GM19043 (cell line): Measurements from ENCODE around the gene PDGFRA.
A peak's percentile ranks its signal among the peaks of the same experiment; 100 is the strongest.
"Not testable (repeated sequence)": the region's sequence is repeated elsewhere in the genome, so short reads cannot be mapped to it uniquely, and the experiment has no call there.

Experiments used
- ATAC-seq: cut with Tn5 transposase; IDR thresholded peaks from one replicate; pipeline ENCODE4 v1.9.1; 2021; ENCODE audit warnings: low read depth; ENCODE audit not compliant: unreplicated experiment

The PDGFRA gene

DNA sequence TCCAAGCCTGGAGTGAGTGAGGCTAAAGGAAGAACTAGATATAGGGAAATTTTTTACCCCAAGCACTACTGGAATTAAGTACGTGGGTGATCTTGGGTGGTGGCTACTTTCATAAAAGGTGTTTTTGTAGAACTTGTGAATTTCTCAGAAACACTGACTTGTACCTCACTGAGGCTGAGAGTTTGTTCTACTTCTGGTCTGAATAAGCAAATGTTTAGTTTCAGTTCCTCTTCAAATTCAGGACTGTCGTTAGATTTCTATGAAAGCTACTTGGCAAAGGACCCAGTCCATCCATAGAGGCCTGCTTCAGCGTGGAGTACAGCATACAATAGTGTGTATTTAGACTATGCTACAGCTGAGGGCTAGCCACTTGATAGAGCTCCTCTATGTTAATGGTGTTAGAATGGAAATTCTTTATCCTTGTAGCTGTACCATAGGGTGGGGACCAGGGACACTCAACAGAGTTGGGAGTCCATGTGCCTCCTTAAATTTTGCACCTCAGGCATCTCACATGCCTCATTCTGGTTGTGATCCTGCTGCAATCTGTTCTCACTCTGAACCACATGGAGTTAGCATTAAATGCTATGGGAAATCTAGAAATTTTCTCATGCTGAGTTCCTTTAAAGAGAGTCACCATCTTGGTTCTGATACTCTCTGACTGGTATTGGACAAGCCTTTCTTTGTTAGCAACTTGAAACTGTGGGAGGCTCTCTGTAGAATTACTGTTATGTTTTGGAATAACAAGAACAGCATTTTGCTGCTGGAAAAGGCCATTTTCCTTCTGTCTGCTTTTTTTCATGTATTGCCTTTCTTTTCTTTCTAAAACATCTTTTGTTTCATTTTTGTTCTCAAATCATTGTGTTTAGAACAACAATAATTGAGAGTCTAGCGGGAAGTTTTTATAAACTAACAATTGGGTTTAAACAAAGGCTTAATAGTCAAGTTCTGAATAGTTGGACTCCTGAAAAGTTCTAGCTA, 86.8 kb downstream of the PDGFRA start:
- peak; percentile 96 for ATAC-seq

DNA sequence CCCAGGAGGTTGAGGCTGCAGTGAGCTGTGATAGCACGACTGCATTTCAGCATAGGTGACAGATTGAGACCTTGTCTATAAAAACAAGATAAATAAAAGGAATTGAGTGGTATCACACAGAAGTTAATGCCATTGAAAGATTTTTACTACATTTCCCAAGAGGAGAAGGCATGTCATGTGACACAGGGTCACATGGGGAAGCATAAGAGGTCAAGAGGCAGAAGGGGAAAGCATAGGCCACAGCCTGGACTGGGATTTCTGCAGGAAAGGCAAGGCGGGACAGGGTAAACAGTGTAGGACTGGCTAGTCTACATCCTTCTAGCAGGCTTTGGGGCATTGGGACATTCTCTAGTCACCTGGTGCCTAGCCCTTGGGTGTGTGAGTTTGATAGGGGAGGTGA, 88.6 kb downstream of the PDGFRA start:
- ATAC-seq: no peak

DNA sequence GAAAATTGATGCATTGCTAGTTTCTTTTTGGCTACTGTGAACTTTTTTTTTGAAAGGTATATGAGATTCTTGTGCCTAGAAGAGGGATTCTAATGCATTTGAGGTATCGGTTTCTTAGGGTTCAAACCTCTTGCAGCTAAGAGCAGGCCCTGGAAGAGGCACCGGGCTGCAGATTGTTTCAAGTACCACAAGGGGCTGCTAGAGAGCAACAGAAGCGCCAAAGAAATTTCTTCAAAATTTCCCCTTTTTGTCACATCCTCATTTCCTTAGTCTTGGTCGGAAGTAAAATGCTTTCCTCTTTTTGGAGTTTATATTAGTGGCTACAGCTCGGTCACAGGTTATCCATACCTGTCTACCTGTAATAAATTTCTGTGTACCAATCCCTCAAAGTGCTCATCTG, 89.8 kb downstream of the PDGFRA start:
- ATAC-seq: no peak

DNA sequence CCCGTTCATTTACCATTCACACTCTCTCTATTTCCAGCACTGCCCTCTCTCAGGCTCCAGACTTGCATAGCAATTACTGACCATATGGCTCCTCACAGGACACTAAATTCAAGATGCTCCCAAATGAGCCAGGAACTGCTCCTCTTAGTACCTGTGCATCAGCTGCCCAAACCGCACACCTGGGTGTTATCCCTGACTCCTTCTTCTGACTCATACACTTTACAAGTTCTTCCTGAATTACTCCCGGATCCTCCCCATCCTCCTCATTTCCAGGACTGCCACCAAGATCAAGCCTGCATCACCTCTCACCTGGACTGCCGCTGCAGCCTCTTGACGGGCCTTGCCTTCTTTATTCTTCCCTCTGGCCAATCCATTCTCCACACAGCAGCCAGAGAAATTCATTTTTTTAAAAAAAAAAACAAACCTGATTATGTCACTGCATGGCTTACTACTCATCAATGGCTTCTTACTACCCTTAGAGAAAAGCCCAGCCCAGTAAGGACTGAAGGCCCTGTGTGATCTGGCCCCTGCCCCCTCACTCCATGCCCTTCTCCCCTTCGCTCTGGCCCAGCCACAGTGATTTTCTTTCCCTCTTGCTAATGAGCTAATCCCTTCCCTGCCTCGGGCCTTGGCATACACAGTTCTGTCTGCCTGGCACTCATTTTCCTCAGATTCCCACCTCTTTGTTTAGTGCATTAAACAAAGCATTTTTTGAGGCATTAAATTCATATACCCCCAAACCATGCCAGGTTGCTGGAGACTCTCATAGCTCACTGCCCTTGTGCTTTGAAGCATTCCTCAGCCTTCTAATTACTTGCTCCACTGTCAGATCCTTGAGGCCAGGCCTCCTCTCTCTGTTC, 92.0 kb downstream of the PDGFRA start:
- ATAC-seq: no peak

DNA sequence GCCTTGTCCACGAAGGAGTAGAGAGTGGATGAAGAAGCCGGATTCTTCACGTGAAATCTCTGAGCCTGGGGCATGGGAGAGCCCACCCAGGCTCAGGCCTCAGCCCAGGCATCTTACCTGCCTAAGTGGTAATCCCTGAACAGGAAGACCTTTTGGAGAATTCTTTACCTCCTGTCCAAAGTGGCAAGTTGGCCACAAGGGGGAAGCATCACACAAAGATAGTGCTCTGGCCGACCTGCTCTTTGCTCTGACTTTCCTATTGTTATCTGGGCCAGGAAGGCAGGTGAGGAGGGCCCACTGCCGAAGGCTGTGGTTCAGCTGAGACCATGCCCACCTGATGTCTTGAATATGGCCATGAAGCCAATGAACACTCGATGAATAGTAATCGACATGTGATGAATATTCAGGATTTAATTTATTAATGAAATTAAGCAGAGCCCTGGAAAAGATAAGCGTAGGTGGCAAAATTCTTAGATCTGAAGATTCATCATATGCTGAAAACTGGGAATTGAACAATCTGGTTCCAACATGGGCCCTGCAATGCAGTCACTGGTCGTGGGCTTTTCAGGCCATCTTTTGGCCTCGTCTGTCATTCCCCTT, 93.8 kb downstream of the PDGFRA start:
- ATAC-seq: peak; percentile 60

DNA sequence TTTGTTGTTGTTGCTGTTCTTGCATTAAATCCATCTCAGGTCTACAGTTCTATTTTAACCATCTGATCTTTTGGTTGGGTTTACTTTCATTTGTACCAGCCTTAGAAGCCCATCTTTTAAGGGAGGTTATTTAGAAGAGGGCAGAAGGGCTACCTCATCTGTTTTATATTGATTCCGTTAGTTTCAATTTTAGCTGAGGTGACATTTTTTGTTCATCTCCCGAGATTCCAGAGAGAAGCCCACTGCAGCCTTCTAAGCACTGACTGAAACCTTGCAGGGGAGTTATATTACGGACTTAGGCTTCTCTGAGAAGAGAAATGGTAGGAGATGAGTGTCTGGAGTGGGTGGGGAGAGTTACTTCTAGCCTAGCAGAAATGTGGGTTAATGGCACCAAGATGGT, 101.8 kb downstream of the PDGFRA start:
- ATAC-seq: no peak

DNA sequence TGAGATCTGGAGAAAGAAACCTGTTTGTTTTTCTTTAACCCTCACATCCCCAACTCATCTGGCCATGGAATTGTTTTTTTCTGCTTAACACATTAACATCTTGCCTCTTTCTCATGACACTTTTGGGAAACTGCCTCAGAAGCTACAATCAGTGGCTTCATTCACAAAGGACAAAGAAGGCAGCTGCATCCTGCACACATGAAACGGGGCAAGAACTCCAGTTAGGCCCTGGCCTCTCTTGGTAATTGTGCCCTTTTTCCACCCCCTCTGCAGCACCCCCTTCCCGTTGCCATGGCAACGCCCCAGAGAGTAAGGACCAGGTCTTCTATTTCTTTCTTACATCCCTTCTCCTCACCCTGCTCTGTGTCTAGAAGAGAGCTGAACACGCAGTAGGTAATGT, 103.4 kb downstream of the PDGFRA start:
- no peak for ATAC-seq

DNA sequence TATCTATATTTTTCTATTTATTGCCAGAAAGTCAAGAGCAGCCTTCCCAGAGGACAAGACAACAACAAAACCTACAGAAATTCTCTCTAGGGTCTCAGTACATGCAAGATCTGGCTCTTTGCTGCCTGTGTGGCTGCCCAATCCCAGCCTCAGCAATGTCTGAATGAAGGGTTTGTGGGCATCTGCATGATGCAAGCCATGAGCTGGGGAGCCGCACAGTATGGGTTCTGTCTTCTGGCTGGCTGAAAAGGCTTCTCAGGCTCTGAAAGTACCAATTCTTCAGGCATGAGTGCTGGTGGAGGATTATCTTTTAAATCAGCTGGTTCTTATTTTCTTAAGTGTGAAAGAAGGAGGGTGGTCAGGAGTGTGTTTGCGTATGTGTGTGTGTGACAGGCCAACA, 104.6 kb downstream of the PDGFRA start:
- ATAC-seq: no peak

DNA sequence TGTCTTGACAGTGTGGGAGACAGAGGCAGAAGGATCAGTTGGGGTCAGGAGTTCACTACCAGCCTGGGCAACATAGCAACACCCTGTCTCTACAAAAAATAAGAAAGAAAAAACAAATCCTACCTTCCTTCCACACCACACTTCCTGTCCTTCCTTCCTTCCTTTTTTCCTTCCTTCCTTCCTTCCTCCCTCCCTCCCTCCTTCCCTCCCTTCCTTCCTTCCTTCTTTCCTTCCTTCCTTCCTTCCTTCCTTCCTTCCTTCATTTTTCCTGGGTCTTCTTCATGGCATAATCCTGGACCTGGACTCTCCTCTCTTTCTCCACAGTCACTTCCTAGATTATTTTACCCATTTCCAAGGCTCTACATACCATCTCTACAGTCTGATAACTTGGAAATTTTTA, 105.7 kb downstream of the PDGFRA start:
- not testable (repeated sequence) for ATAC-seq

DNA sequence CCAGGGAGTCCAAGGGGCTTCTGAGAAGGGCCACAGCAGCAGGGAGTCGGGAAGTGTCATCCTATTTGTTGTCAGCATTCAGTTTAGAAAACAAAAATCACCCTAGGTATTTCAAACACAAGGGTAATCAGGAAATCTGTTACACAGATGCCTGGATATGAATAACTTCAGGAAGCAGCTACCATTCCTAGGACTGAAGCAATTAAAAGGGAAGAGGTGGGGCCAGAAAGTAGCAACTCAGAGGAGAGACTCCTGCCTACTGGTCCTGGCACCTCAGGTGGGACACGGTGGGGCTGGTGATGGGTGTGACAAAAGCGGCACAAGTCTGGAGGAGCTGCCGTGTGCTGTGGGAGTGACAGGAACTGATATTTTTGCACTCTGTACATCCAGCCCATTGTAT, 107.9 kb downstream of the PDGFRA start:
- no peak for ATAC-seq

DNA sequence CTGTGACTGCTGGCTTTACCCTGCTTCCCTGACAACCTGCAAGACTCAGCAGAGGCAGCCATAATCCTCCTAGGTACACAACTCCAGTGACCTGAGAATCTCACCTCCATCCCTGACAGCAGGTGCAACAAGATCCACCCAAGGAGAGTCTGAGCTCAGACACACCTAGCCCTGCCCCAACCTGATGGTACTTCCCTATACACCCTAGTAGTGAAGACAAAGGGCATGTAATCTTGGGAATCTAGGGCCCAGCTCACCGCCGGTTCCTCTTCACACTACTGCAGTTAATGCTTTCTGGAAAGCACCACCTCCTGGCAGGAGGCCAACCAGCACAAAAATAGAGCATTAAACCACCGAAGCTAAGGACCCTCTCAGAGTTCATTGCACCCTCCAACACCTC, 113.0 kb downstream of the PDGFRA start:
- ATAC-seq: not testable (repeated sequence)
